Hepatocyte (in vitro differentiated cells): Measurements from ENCODE around the gene ARHGAP11B.
"Not testable (repeated sequence)": the region's sequence is repeated elsewhere in the genome, so short reads cannot be mapped to it uniquely, and the experiment has no call there.

Source experiments
- DNase-seq: peaks from one replicate; pipeline ENCODE4 v3.0.0-alpha.2; 2016; ENCODE audit warnings: low spot score
- H2AFZ ChIP-seq: fragments of 200-600 bp; sonication (generic); 2 replicates; pipeline ENCODE4 v1.6.0; 2016; ENCODE audit warnings: antibody characterized with exemption, mild to moderate bottlenecking
- H3K27ac ChIP-seq: fragments of 200-600 bp; sonication (generic); 2 replicates; pipeline ENCODE4 v1.5.1; 2016; ENCODE audit warnings: mild to moderate bottlenecking
- H3K27me3 ChIP-seq: fragments of 200-600 bp; sonication (generic); 2 replicates; pipeline ENCODE4 v1.6.1; 2016
- H3K36me3 ChIP-seq: fragments of 200-600 bp; sonication (generic); replicated peaks from 2 replicates; pipeline ENCODE4 v1.5.1; 2016; ENCODE audit warnings: low read depth; ENCODE audit not compliant: insufficient read depth
- H3K4me1 ChIP-seq: fragments of 200-600 bp; sonication (generic); 2 replicates; pipeline ENCODE4 v1.5.1; 2016; ENCODE audit warnings: mild to moderate bottlenecking, moderate library complexity; ENCODE audit not compliant: insufficient read depth
- H3K4me2 ChIP-seq: fragments of 200-600 bp; sonication (generic); 2 replicates; pipeline ENCODE4 v1.6.0; 2016
- H3K4me3 ChIP-seq: fragments of 200-600 bp; sonication (generic); 2 replicates; pipeline ENCODE4 v1.5.1; 2016; ENCODE audit warnings: mild to moderate bottlenecking
- H3K79me2 ChIP-seq: fragments of 200-600 bp; sonication (generic); 2 replicates; pipeline ENCODE4 v1.6.0; 2017; ENCODE audit warnings: mild to moderate bottlenecking
- H3K9me2 ChIP-seq: fragments of 200-600 bp; sonication (generic); replicated peaks from 2 replicates; pipeline ENCODE4 v1.6.0; 2017; ENCODE audit warnings: mild to moderate bottlenecking; ENCODE audit not compliant: insufficient read depth
- H3K9me3 ChIP-seq: fragments of 200-600 bp; sonication (generic); 2 replicates; pipeline ENCODE4 v1.5.1; 2016; ENCODE audit warnings: low read depth, mild to moderate bottlenecking
- H4K20me1 ChIP-seq: fragments of 200-600 bp; sonication (generic); 2 replicates; pipeline ENCODE4 v1.6.0; 2016; ENCODE audit warnings: mild to moderate bottlenecking; ENCODE audit not compliant: insufficient read depth, poor library complexity, severe bottlenecking
- CTCF ChIP-seq: fragments of 200-600 bp; sonication (generic); IDR thresholded peaks from 2 replicates; pipeline ENCODE4 v1.5.1; 2016; ENCODE audit warnings: antibody characterized with exemption, mild to moderate bottlenecking; ENCODE audit not compliant: poor library complexity
- WGBS: methylation state at CpG from one replicate; pipeline ENCODE4 v1.1.6; 2016; ENCODE audit warnings: low lambda C conversion rate; ENCODE audit errors: missing lambda C conversion rate; 5-methylcytosine and 5-hydroxymethylcytosine counted together

Gene ARHGAP11B

DNA sequence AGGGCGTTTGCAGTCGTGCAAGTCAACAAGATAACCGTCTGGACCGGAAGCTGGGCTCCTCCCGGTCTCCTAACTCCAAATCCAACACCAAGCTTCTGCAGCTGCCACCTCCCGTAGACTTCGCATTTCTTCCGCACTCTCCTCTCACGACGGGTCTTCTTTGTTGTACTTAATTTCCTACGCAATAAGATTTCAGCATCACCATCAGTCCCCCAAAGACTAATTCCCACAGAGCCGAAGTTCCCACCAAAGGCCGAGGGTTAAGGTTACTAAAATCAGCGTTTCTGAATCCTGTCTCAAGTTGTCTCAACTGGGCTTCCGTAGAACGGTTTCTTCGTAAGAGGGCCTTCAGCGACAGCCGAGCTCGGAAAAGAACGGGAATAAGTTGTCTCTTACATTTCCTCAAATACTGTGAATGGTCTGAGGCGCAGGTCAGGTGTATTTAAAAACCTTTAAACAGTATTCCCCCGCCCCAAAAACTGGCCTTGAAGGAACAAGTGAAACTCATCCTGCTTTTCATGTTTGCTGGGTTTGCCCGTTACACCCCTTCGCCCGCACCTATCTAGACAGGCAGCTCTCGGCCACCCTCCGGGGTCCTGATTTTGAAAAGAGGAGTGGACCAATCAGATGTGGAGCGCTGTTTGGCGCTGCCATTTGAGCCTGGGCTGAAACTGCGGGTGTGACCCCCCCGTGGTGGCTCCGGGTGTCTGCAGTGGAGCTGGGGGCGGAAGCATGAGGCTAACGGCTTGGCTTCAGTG lies at the start of gene ARHGAP11B:
Gene ARHGAP11B, plus strand, starts transcription at position 693 of the 758 bp plus-strand sequence.
- peak within 1 kb of the TSS; percentile 50 for H2AFZ ChIP-seq
- 1% methylated on average over 35 of the region's 35 CpGs for WGBS
- H3K4me3 ChIP-seq, result peak within 1 kb of the TSS; percentile 78
- not testable (repeated sequence) for H3K27me3 ChIP-seq, H3K4me1 ChIP-seq, H3K9me3 ChIP-seq, H3K9me2 ChIP-seq, H3K36me3 ChIP-seq, H4K20me1 ChIP-seq
- H3K79me2 ChIP-seq, result peaks cover 34% of the 10 kb centered on the region
- peak within 1 kb of the TSS; percentile 81 for H3K27ac ChIP-seq
- H3K4me2 ChIP-seq, result peak within 1 kb of the TSS; percentile 81
- DNase-seq, result peak; percentile 96

DNA sequence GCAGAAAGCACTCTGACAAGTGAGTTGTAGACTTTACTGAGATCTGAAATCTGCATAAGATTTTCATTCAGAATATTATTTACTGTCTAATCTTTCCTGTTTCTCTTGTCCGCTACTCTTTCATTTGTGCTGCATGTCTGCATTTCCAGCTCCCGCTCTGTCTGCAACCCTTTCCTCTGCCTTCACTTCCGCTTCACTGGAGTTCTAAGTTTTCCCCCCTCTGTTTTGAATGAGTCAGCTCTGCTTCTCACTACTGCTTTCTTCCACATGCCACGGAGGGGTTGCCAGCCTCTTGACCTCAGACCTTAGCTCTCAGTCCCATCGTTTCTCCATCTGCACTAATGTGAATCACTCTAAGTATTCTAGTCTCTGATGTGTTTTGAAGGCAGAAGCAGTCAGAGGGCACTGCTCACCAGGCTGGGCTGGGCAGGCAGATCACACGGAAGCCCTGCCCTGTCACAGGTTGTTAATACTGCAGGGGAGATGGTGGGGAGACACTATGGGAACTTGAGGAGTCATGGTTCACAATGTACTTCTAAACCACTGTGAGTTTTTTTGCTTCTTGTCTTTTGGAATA lies 46.4 kb upstream of the ARHGAP11B start:
- H3K27ac ChIP-seq, H3K27me3 ChIP-seq, H3K9me2 ChIP-seq, H3K4me2 ChIP-seq, H3K36me3 ChIP-seq, H3K4me3 ChIP-seq, DNase-seq, H4K20me1 ChIP-seq, H3K4me1 ChIP-seq, H3K79me2 ChIP-seq, H2AFZ ChIP-seq, H3K9me3 ChIP-seq: not testable (repeated sequence)
- no CpG with 5 or more reads among the region's 6 CpGs for WGBS

DNA sequence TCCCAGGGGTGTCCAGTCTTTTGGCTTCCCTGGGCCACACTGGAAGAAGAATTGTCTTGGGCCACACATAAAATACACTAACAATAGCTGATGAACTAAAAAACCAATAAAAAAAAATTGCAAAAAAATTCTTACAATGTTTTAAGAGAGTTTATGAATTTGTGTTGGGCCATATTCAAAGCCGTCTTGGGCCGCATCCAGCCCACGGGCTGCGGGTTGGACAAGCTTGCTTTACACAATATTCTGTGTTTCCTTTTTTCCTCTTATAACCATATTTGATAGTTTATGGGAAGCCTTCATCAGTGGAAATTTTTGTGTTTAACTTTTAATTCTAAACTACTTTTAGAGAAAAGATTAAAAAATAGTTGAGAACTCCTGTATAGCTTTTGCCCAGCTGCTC lies 45.2 kb upstream of the ARHGAP11B start:
- H3K36me3 ChIP-seq, H3K9me2 ChIP-seq, H3K4me2 ChIP-seq, H4K20me1 ChIP-seq, DNase-seq, H3K4me1 ChIP-seq, H3K27ac ChIP-seq, H2AFZ ChIP-seq, H3K79me2 ChIP-seq, H3K27me3 ChIP-seq, H3K4me3 ChIP-seq, H3K9me3 ChIP-seq: not testable (repeated sequence)
- no CpG with 5 or more reads among the region's 4 CpGs for WGBS

DNA sequence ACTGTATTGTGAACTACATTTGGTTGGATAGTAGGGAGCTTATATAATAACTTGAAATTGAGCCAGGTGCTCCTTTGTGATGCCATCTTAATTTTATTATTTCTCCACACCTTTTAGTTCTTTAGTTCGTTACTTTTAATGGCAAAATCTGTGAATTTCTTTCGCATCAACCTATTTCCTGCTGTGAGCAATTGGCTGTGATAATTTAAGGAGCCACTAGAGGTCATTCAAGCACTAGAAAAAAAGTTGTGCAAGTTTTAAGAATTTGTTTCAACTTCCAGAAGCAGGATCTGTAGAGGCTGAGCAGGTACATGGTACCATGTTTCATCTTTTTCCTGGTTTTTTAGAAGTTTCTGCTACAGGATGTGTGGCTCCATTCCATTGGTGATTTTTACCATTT lies 27.0 kb upstream of the ARHGAP11B start:
- H3K4me1 ChIP-seq, H2AFZ ChIP-seq, H3K27me3 ChIP-seq, DNase-seq, H4K20me1 ChIP-seq, H3K4me2 ChIP-seq, H3K36me3 ChIP-seq, H3K79me2 ChIP-seq, H3K9me3 ChIP-seq, H3K27ac ChIP-seq, H3K4me3 ChIP-seq, H3K9me2 ChIP-seq: not testable (repeated sequence)
- WGBS, result 23% methylated on average over 2 of the region's 2 CpGs
- TF ChIP-seq CTCF, result peak; percentile 46

DNA sequence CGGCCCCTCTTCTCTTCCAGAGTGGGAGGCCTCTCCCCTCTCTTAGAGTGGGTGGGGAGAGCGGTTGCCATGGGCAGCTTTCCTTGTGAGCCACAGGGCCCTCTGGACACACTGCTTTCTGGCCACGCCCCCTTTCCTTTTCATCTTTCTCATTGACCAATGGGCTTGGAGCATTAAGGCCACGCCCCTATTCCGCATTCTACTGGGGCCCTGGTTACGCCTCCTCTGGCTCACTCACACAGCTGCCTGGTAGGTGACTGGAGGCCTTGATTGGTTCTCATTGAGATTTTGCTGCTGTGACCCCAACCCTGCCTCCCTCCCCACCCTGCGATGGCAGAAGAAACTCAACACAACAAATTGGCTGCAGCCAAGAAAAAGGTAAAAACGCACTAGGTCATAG lies 22.1 kb upstream of the ARHGAP11B start, which contains the start of gene GOLGA8H:
Gene GOLGA8H, plus strand, starts transcription at position 233 of the 400 bp plus-strand sequence. Its CDS starts 98 bp downstream, at position 331.
- H3K9me2 ChIP-seq, H3K4me3 ChIP-seq, H3K4me2 ChIP-seq, H3K36me3 ChIP-seq, H4K20me1 ChIP-seq, H3K79me2 ChIP-seq, DNase-seq, H3K27me3 ChIP-seq, H3K4me1 ChIP-seq, H2AFZ ChIP-seq, H3K9me3 ChIP-seq, H3K27ac ChIP-seq: not testable (repeated sequence)
- WGBS, result 96% methylated on average over 8 of the region's 8 CpGs

GRCh38 chr15:30612271-30612670 lies 13.7 kb upstream of the ARHGAP11B start:
- not testable (repeated sequence) for H2AFZ ChIP-seq, H4K20me1 ChIP-seq, H3K4me3 ChIP-seq, H3K9me3 ChIP-seq, H3K9me2 ChIP-seq, H3K27ac ChIP-seq, H3K27me3 ChIP-seq, H3K79me2 ChIP-seq, DNase-seq, H3K4me1 ChIP-seq, H3K36me3 ChIP-seq, H3K4me2 ChIP-seq
- no CpG with 5 or more reads among the region's 6 CpGs for WGBS
